Smooth muscle cell (in vitro differentiated cells): Measurements from ENCODE around the gene WDR86. TPM values are rescaled to one million over a fixed set of nuclear protein-coding genes. Genes with fewer than 3 reads are reported as not detected.

ENCODE experiments used
- DNase-seq: peaks from one replicate; lab custom pipeline; 2025; ENCODE audit not compliant: unreplicated experiment; lab: John Stamatoyannopoulos, UW
- H2AFZ ChIP-seq: fragments of 200-600 bp; sonication (generic); 2 replicates; pipeline ENCODE4 v1.6.0; 2016; ENCODE audit warnings: antibody characterized with exemption, low read depth, mild to moderate bottlenecking
- H3F3A ChIP-seq: fragments of 200-600 bp; sonication (generic); 2 replicates; pipeline ENCODE4 v1.6.0; 2017; ENCODE audit warnings: antibody characterized with exemption, low read depth
- H3K27ac ChIP-seq: fragments of 200-600 bp; sonication (generic); 2 replicates; pipeline ENCODE4 v1.5.1; 2016; ENCODE audit warnings: low read depth, mild to moderate bottlenecking
- H3K27me3 ChIP-seq: fragments of 200-600 bp; sonication (generic); 2 replicates; pipeline ENCODE4 v1.6.1; 2016; ENCODE audit warnings: low read depth, mild to moderate bottlenecking
- H3K36me3 ChIP-seq: fragments of 200-600 bp; sonication (generic); 2 replicates; pipeline ENCODE4 v1.5.1; 2016; ENCODE audit warnings: low read depth
- H3K4me1 ChIP-seq: fragments of 200-600 bp; sonication (generic); 2 replicates; pipeline ENCODE4 v1.5.1; 2016; ENCODE audit warnings: low read depth
- H3K4me2 ChIP-seq: fragments of 200-600 bp; sonication (generic); 2 replicates; pipeline ENCODE4 v1.6.0; 2016; ENCODE audit warnings: mild to moderate bottlenecking
- H3K4me3 ChIP-seq: fragments of 200-600 bp; sonication (generic); 2 replicates; pipeline ENCODE4 v1.5.1; 2016; ENCODE audit warnings: mild to moderate bottlenecking
- H3K79me2 ChIP-seq: fragments of 200-600 bp; sonication (generic); 2 replicates; pipeline ENCODE4 v1.6.0; 2016; ENCODE audit warnings: low read depth, mild to moderate bottlenecking
- H3K9ac ChIP-seq: fragments of 200-600 bp; sonication (generic); 2 replicates; pipeline ENCODE4 v1.6.0; 2016; ENCODE audit warnings: low read depth
- H3K9me3 ChIP-seq: fragments of 200-600 bp; sonication (generic); replicated peaks from 2 replicates; pipeline ENCODE4 v1.5.1; 2016; ENCODE audit warnings: low read depth
- H4K20me1 ChIP-seq: fragments of 200-600 bp; sonication (generic); 2 replicates; pipeline ENCODE4 v1.6.0; 2016; ENCODE audit warnings: low read depth
- WGBS: methylation state at CpG from one replicate; pipeline ENCODE4 v1.1.7; 2016; ENCODE audit warnings: low lambda C conversion rate; 5-methylcytosine and 5-hydroxymethylcytosine counted together
- polyA plus RNA-seq: library from polyadenylated mRNA; unstranded; fragments of >200 nt; fragmentation: Nextera tagmentation; extraction: Ambion mirVana; gene quantifications from 2 replicates; pipeline ENCODE4 v1.2.1, GENCODE V29; 2016
- total RNA-seq: library from RNA; depleted of rRNA; stranded (reverse); fragments of >200 nt; gene quantifications from 2 replicates; pipeline ENCODE4 v1.2.3, GENCODE V29; 2014
- TF ChIP-seq, protein P1 (sequence below): fragments of 200-600 bp; sonication (generic); IDR thresholded peaks from 2 replicates; pipeline ENCODE4 v1.5.1; 2017; ENCODE audit warnings: borderline replicate concordance, mild to moderate bottlenecking, antibody characterized with exemption; ENCODE audit not compliant: insufficient read depth, poor library complexity, severe bottlenecking

Gene WDR86
- total and polyA plus RNA-seq, 2 experiments from 2014 or later, result 1.3 to 4.1 TPM

- Histone ChIP-seq H3K27me3 (no peaks in the 10 kb centered on the region), H3K4me3 (no peak overlapping the region), H3K27ac (no peak overlapping the region), H2AFZ (no peak overlapping the region), H3K36me3 (no peaks in the 10 kb centered on the region), H3K4me2 (no peak overlapping the region), H3K79me2 (no peaks in the 10 kb centered on the region), H4K20me1 (no peaks in the 10 kb centered on the region), H3F3A (no peaks in the 10 kb centered on the region), H3K9ac (no peak overlapping the region), H3K4me1 (peaks cover 11% of the 10 kb centered on the region), H3K9me3 (no peaks in the 10 kb centered on the region)
- no peak for DNase-seq
- TF ChIP-seq, protein P1, sequence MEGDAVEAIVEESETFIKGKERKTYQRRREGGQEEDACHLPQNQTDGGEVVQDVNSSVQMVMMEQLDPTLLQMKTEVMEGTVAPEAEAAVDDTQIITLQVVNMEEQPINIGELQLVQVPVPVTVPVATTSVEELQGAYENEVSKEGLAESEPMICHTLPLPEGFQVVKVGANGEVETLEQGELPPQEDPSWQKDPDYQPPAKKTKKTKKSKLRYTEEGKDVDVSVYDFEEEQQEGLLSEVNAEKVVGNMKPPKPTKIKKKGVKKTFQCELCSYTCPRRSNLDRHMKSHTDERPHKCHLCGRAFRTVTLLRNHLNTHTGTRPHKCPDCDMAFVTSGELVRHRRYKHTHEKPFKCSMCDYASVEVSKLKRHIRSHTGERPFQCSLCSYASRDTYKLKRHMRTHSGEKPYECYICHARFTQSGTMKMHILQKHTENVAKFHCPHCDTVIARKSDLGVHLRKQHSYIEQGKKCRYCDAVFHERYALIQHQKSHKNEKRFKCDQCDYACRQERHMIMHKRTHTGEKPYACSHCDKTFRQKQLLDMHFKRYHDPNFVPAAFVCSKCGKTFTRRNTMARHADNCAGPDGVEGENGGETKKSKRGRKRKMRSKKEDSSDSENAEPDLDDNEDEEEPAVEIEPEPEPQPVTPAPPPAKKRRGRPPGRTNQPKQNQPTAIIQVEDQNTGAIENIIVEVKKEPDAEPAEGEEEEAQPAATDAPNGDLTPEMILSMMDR, result no peak
- 95% methylated on average over 5 of the region's 5 CpGs for WGBS
Measured at GRCh38 chr7:151456276-151456675, 46.4 kb upstream of the WDR86 start.

DNA sequence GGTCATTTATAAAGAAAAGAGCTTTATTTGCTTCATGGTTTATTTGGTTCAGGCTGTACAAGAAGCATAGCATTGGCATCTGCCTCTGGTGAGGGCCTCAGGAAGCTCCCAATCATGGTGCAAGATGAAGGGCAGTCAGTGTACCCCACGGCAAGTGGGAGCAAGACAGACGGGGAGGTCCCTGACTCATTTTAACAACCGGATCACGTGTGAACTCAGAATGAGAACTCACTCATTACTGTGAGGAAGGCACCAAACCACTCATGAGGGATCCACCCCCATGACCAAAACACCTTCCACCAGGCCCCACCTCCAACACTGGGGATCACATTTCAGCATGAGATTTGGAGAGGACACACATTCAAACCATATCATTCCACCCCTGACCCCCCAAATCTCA, 45.9 kb upstream of the WDR86 start:
- no peak for DNase-seq
- H3K4me2 ChIP-seq, result no peak overlapping the region
- TF ChIP-seq, protein P1, result no peak
- H3K9ac ChIP-seq, result no peak overlapping the region
- no peaks in the 10 kb centered on the region for H3F3A ChIP-seq
- no peaks in the 10 kb centered on the region for H3K36me3 ChIP-seq
- H3K4me1 ChIP-seq, result peaks cover 11% of the 10 kb centered on the region
- H3K9me3 ChIP-seq, result no peaks in the 10 kb centered on the region
- no peaks in the 10 kb centered on the region for H3K79me2 ChIP-seq
- 82% methylated on average over 4 of the region's 4 CpGs for WGBS
- no peaks in the 10 kb centered on the region for H4K20me1 ChIP-seq
- H3K27me3 ChIP-seq, result no peaks in the 10 kb centered on the region
- H3K27ac ChIP-seq, result no peak overlapping the region
- H3K4me3 ChIP-seq, result no peak overlapping the region
- H2AFZ ChIP-seq, result no peak overlapping the region

DNA sequence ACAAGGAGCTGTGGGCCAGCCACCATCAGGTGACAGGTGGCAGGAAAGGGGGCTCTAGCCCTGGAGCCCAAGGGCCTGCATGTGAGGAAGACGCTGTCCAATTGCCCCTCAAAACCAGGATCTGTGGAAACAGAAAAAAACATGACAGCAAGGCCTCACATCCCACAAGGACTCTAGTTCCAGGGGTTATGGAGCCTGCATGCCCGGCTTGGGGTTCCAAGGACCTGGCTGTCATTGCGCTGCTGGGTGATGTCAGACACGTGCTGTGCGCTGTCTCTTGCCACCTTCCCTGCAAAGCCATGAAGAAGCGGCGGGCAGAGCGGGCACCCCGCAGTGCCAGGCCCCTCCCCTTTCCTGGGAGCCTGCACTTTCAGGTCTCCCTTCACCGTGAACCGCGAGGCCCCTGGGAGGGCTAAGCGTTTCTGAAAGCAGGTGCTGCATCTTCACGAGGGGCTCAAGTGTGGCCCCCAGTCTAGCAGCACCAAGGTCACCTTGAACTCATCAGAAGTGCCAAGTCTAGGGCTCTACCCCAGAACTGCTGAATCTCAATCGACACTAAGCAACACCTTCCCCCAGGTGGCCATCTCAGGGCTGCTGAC, 45.2 kb upstream of the WDR86 start:
- DNase-seq, result no peak
- no peak overlapping the region for H3K4me2 ChIP-seq
- H3K9ac ChIP-seq, result no peak overlapping the region
- WGBS, result 96% methylated on average over 15 of the region's 15 CpGs
- H3K4me3 ChIP-seq, result no peak overlapping the region
- H3K9me3 ChIP-seq, result no peaks in the 10 kb centered on the region
- no peaks in the 10 kb centered on the region for H3K79me2 ChIP-seq
- TF ChIP-seq, protein P1, result no peak
- H4K20me1 ChIP-seq, result no peaks in the 10 kb centered on the region
- H3K27me3 ChIP-seq, result no peaks in the 10 kb centered on the region
- H3K27ac ChIP-seq, result no peak overlapping the region
- H2AFZ ChIP-seq, result no peak overlapping the region
- H3K4me1 ChIP-seq, result peaks cover 6% of the 10 kb centered on the region
- no peaks in the 10 kb centered on the region for H3F3A ChIP-seq
- H3K36me3 ChIP-seq, result no peaks in the 10 kb centered on the region

GRCh38 chr7:151454305-151454704, 44.5 kb upstream of the WDR86 start:
- no peak overlapping the region for H3K4me3 ChIP-seq

More at GRCh38 chr7:151454305-151454704, 44.5 kb upstream of the WDR86 start:
- Histone ChIP-seq H3K27ac (no peak overlapping the region), H3K4me1 (no peaks in the 10 kb centered on the region), H3F3A (no peaks in the 10 kb centered on the region), H3K27me3 (no peaks in the 10 kb centered on the region), H3K4me2 (no peak overlapping the region), H3K79me2 (no peaks in the 10 kb centered on the region), H2AFZ (no peak overlapping the region), H3K36me3 (no peaks in the 10 kb centered on the region), H4K20me1 (no peaks in the 10 kb centered on the region), H3K9ac (no peak overlapping the region), H3K9me3 (no peaks in the 10 kb centered on the region)
- TF ChIP-seq, protein P1, result no peak
- WGBS, result 74% methylated on average over 14 of the region's 14 CpGs
- no peak for DNase-seq
